Measurements from ENCODE around the gene BFAR.
"Not testable (repeated sequence)": the region's sequence is repeated elsewhere in the genome, so short reads cannot be mapped to it uniquely, and the experiment has no call there.

Gene BFAR

DNA sequence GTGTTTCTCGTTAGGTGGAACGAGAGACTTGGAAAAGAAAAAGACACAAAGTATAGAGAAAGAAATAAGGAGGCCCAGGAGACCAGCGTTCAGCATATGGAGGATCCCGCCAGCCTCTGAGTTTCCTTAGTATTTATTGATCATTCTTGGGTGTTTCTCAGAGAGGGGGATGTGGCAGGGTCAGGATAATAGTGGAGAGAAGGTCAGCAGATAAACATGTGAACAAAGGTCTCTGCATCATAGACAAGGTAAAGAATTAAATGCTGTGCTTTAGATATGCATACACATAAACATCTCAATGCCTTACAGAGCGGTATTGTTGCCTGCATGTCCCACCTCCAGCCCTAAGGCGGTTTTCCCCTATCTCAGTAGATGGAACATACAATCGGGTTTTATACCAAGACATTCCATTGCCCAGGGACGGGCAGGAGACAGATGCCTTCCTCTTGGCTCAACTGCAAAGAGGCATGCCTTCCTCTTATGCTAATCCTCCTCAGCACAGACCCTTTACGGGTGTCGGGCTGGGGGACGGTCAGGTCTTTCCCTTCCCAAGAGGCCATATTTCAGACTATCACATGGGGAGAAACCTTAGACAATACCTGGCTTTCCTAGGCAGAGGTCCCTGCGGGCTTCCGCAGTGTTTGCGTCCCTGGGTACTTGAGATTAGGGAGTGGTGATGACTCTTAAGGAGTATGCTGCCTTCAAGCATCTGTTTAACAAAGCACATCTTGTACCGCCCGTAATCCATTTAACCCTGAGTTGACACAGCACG is 3.6 kb downstream of the BFAR start:
- not testable (repeated sequence) for DNase-seq

DNA sequence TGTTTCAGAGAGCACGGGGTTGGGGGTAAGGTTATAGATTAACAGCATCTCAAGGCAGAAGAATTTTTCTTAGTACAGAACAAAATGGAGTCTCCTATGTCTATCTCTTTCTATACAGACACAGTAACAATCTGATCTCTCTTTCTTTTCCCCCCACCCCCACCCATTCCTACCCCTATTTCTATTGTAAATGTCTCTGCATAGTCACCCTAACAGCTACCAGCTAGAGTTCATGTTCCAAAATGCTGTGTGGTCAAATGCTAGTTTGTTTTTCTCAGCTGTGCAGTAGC is 4.1 kb downstream of the BFAR start:
- DNase-seq = not testable (repeated sequence)

DNA sequence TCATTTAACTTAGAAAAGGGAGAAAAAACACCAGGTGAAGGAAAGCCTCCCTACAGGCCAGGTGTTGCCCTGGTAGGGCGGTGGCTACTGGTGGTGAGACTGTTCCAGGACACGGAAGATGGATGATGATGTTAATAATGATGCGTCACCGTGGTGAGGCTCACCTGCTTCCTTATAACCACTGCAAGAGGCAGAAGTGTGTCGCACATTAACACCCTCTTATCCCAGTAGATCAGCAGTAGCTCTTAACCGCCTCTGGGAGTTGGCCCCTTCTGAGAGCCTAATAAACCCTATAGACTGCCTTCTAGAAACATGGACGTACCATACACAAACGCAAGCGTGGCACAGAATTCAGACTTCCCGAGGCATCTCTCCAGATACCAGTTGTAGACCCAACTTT is 7.8 kb downstream of the BFAR start:
- DNase-seq = no peak

DNA sequence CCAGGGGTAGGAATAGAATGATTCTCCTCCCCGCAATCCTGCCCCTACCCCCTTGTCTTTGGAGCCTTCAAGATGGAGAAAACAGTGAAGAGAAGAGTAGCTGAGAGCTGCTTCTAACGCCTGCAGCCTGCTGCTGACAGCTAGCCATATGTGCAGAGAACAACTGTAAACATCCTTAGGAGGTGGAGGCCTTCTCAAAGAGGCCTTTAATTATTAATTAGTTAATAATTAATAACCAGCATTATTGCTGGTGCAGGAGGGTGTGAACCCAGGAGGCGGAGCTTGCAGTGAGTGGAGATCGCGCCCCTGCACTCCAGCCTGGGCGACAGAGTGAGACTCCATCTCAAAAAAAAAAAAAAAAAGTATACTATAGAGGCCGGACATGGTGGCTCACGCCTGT is 8.5 kb downstream of the BFAR start:
- DNase-seq = no peak

DNA sequence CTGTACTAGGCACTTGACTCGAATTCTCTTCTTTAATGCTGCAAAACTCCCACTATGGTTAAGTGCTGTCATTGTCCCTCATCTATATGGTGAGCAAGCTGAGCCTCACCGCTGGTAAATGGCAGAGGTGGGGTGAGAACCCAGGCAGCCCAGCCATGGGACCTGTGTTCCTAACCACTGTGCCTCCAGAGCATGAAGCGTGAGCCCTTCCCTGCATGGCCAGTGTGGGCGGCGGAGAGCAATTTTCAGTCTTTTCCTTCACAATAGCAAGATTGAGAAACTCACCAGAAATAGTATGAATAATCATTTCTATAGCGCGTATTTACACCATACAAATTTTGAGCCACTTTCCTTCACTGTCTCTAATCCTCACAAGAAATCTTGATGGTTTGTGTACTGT is 9.2 kb downstream of the BFAR start:
- no peak for DNase-seq

DNA sequence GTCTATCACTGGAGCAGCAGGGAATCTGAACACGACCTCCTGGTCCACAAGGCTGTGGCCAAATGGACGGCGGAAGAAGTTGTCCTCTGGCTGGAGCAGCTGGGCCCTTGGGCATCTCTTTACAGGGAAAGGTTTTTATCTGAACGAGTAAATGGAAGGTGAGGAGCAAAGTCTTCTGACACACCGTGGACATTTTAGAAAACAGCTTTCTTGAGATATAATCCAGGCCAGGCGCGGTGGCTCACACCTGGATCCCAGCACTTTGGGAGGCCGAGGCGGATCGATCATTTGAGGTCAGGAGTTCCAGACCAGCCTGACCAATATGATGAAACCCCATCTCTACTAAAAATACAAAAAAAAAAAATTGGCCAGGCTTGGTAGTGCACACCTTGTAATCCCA is 17.1 kb downstream of the BFAR start:
- no peak for DNase-seq

DNA sequence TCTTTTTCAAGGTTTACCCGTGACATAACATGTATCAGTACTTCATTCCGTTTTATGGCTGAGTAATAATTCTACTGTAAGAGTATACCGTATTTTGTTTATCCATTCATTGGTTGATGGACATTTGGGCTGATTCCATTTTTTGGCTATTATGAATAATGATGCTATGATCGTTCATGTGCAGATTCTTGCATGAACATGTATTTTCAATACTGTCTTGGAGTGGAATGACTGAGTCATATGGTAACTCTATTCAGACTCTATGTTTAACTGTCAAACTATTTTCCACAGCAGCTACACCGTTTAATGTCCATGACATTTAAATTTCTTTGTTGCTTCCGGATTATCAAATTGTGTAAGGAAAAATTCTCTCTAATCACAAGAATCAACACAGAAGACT is 17.9 kb downstream of the BFAR start:
- DNase-seq = no peak

DNA sequence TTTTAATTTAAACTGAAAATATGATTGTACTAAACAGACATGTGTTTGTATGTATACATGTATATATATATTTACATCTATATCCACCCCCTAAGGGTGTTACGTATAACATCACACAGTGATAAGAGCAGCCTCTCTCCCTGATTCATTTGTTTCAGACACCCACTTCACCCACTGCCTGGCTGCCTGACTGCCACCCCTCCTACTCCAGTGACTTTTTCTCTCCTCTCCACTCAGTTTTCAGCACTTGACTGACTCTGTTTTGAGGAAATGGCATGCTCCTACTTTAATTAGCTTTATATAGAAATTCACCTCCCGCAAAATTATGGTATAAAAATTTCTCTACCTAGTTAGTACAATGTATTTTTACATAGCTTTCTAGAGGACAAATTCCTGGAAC is 20.0 kb downstream of the BFAR start:
- DNase-seq = no peak

DNA sequence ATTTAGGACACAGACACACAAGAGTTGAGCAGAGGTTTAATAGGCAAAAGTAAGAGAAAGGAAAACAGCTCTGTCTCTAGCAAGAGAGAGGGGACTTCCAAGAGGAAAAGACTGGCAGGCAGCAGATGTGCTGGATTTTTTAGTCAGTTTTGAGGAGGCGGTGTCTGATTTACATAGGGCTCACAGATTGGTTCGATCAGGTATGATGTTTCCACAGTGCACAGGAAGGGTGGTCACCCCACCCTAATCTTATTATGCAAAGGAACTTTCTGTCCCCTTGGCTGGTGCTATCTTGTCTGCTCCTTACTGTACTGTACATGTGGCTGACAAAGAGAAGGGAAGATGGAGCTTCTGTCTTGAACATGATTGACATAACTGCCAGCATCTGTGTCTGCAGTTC is 25.3 kb downstream of the BFAR start:
- no peak for DNase-seq

DNA sequence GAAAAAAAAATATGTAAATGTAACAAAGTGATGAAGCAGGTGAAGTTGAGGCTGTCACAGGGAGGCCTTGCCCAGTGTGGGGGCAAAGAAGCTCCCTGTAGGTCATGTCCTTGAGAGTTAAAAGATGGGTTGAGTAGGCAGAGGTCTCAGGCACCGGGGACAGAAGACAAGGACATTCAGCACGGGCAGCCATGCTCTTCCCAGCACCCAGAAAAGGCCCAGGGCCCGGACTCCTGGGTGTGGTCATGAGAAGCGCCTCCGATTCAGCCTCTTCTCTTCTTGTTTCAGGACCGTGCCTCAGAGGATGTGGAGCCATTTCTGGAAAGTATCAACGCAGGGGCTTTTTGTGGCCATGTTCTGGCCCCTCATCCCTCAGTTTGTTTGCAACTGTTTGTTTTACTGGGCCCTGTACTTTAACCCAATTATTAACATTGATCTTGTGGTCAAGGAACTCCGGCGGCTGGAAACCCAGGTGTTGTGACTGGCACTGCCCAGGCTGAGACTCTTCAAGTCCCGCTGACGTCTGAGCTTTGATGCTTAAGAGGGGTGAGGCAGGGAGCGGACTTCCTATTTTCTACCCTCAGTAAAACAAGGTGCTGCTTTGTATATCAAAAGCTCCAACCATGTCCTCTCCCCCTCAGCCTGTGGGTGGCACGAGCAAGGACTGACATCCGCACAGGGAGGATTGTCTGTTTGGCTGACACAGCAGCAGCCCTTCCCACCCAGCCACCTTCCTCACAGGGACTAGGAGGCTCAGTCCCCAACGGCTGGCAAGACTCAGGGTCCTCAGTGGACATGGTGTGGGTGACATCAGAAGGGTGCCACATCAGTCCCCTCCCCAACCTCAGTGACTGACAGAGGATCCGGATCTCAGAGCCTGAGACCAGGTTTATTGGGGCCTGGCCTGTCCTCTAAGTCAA is 34.9 kb downstream of the BFAR start:
- no peak for DNase-seq

DNA sequence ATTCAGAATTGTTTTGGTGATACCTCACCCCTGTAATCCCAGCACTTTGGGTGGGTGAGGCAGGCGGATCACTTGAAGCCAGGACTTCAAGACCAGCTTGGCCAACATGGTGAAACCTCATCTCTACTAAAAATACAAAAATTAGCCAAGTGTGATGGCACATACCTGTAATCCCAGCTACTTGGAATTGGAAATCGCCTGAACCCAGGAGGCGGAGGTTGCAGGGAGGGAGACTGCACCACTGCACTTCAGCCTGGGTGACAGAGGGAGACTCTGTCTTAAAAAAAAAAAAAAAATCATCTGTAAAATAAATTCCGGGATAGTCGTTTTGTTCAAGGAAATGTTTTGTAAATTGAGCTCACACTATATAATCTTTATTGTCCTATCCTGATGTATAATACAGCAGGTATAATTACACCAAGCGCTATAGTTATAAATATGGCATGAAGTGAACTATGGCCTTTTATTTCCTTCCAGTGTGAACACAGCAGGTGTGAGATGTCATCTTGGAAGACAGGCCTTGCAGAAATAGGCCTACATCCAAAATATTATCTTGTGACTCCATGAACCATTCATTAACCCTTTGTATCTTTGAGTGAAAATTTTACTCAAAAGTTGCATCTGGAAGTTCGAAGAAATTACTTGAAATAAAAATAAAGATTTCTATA is 35.9 kb downstream of the BFAR start:
- no peak for DNase-seq

DNA sequence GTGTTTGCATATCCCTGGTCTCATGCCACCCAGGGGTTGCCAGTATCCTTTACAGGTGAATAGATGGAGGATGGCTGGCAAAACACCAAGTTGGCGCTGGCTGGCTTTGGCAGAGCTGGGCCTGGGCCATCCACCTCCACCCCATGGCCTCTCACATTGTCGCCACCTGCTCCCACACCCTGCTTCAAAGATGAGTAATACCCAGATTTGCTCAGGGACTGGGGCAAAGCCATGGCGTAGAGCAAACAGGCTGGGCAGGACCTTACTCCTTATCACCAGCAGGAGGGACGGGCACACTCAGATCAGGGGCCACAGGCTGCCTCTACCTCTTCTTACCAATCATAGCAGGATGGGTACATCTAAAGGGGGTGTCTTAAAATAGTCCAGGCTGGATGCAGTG is 37.0 kb downstream of the BFAR start:
- DNase-seq = no peak

DNA sequence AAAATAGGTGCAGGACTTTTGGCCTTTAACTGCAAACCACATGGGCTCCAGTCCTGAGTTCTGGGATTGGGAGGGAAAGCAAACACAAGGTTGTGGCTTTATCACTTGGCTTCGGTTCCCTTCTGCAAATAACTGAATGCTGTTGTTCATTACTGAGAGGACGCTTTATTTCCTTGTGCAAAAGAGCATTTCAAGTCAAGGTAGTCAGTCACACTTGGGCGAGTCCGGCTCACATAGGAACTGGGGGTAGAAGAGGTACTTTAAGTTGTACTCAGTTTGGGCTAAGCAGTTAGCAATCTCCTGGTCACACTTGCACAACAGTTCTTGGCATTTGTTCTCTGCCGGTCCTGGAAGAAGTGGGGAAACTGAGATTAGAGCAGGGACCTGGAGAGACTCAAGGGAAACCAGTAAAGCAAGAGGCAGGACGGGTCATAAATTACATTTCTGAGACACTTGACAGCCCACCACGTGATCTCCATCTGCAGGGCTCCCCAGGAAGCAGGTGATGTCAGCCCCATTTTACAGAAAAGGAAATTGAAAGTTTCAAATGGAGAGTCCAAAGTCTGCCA is 39.7 kb downstream of the BFAR start:
- DNase-seq = no peak

DNA sequence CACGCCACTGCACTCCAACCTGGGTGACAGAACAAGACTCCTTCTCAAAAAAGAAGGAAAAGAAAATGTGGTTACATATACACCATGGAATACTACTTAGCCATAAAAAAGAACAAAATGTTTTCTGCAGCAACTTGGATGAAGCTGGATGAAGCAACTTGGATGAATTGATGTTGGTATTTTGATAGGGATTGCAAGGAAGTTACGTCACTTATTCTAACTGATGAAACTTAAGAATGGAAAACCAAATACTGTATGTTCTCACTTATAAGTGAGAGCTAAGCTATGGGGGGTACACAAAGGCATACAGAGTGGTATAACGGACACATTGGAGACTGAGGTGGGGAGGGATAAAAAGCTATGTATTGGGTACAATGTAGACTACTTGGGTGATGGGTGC is 43.9 kb downstream of the BFAR start:
- no peak for DNase-seq

DNA sequence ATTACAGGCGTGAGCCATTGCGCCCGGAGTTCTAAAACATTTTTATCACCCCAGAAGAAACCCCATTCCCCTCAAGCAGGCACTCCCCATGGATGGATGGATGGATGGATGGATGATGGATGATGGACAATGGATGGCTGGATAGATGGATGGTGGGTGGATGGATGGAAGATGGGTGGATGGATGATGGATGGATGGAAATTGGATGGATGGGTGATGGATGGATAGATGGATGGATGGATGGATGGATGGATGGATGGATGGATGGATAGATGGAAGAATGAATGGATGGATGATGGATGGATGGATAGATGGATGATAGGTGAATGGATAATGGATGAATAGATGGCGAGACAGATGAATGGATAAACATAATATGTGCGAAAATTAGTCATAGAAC is 44.9 kb downstream of the BFAR start:
- DNase-seq = no peak

DNA sequence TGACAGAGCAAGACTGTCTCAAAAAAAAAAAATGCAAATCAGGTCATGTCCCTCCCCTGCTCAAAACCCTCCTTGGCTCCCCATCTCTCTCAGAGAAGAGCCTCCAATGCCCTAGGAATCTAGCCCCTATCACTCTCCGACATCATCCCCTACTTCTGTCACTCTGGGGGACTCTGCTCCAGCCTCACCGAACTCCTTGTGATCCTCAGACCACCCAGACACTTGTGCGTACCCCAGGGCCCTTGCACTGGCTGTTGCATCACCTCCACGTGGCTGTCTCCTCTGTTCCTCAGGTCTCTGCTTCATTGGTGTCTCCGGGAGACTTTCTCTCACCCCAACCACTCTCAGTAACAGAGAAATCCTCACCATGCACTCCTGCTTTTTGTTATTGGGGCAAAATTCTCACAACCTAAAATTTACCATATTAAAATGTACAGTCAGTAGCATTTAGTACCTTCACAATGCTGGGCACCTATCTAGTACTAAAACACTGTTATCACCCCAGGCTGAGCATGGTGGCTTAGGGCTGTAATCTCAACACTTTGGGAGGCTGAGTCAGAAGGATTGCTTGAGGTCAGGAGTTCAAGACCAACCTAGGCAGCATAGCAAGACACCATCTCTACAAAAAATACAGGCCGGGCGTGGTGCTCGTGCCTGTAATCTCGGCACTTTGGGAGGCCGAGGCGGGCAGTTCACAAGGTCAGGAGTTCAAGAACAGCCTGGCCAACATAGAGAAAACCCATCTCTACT is 46.2 kb downstream of the BFAR start:
- no peak for DNase-seq

DNA sequence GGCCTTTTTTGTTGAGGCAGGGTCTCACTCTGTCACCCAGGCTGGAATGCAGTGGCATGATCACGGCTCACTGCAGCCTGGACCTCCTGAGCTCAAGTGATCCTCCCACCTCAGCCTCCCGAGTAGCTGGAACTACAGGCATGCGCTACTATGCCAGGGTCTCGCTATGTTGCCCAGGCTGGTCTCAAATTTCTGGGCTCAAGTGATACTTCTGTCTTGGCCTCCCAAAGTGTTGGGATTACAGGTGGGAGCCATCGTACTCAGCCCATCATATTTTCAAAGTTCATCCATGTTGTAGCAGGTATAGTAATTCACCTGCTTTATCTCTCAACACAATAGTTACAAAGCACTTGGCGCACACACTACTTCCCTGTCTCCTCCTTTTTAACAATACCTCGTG is 47.6 kb downstream of the BFAR start:
- DNase-seq = not testable (repeated sequence)

DNA sequence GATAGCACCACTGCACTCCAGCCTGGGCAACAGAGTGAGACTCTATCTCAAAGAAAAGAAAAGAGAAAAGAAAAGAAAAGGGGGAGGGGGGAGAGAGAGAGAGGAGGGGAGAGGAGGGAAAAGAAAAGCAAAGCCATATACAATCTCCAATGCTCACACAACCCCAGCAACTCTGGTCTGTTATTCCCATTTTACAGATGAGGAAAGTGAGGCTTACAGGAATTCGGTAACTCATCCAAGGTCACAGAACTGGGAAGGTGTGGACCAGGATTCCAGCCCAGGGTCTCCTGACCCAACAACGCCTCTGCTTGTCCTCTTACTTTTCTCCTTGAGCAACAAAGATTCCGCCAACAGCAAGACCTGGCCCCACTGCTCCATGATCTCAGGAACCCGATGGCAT is 48.4 kb downstream of the BFAR start:
- DNase-seq = no peak

DNA sequence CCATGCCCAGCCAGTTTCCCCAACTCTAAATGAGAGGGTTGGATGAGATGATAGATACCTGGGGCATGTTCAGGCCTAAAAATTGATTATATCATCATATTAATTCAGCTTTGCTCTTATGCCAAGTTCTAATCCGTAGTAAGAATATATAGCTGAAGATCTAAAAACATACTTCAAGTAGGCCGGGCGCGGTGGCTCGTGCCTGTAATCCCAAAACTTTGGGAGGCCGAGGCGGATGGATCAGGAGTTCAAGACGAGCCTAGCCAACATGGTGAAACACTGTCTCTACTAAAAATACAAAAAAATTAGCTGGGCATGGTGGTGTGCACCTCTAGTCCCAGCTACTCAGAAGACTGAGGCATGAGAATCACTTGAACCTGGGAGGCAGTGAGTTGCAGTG is 49.4 kb downstream of the BFAR start:
- DNase-seq = no peak

DNA sequence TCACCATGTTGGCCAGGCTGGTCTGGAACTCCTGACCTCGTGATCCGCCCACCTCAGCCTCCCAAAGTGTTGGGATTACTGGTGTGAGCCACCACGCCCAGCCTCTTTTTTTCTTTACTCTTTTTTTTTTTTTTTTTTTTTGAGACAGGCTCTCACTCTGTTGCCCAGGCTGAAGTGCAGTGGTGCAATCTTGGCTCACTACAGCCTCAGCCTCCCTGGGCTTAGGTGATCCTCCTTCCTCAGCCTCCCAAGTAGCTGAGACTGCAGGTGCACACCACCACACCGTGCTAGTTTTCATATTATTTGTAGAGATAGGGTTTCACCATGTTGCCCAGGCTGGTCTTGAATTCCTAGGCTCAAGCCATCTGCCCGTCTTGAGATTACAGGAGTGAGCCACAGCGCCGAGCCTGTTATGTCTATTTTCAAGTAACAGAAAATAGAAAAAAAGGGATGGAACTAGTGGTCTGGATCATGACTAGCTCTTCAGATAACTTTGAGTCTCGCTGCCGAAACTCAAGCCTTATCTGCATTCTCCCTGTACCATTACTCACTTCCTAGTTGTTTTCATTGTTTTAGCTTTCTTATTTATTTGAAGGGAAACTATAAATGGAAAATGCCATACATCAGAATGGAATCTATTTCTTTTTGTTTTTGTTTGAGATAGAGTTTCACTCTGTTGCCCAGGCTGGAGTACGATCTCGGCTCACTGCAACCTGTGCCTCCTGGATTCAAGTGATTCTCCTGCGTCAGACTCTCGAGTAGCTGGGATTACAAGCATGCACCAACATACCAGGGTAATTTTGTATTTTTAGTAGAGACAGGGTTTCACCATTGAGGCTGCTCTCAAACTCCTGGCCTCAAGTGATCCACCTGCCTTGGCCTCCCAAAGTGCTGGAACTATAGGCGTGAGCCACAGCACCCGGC is 53.4 kb downstream of the BFAR start:
- DNase-seq = not testable (repeated sequence)

DNA sequence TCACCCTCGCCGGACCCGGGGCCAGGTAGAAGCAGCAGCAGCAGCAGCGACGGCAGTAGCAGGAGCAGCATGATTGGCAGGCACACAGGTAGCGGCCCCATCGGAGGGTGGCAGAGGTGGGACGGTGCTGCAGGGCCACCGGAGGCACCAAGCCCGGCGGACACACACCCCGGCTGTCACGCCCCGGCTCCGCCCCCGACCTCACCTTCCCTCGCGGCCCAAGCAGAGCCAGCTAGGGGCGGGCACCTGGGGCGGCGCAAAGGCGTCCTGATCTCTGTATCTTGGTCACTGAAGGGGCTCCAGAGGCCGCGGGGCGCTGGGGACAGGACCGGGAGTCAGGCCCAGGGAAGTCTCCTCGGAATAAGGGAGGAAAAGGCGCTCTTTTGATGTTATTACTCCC is 61.4 kb downstream of the BFAR start, which contains the start of gene PLA2G10:
Gene PLA2G10 (minus strand): TSS at position 180 of the 400 bp plus-strand sequence. CDS start 79 bp downstream, at position 101.
- DNase-seq = not testable (repeated sequence)

DNA sequence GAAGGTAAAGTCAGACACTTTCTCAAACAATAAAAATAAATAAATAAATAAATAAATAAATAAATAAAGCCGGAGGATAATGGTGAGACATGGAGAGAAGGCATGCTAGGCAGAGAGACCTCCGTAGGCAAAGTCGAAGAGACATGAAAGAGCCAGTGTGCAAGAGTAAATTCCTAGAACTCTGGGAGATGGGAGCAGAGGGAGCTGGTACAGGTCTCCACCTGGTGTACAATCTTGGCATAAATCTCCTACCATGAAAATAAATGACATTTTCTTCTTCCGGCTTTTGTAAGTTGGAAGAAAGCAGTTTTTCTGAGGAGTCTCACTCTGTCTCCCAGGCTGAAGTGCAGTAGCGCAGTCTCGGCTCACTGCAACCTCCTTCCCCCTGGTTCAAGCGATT is 69.1 kb downstream of the BFAR start:
- not testable (repeated sequence) for DNase-seq
